Stimulated activated CD4-positive, alpha-beta T cell treated with anti-CD3 and anti-CD28 coated beads, Interleukin-12 subunit alpha, Interleukin-12 subunit beta, amount 100 ng/mL, for 24 hours (primary cell): ENCODE results near the gene TANGO6.
"Not testable (repeated sequence)": the region's sequence is repeated elsewhere in the genome, so short reads cannot be mapped to it uniquely, and the experiment has no call there.

Experiments used
- DNase-seq, 2 experiments: peaks; one replicate each; pipeline ENCODE4 v3.0.0-alpha.2; 2020; ENCODE audit warnings: low read depth in 2 of 2

The TANGO6 gene

DNA sequence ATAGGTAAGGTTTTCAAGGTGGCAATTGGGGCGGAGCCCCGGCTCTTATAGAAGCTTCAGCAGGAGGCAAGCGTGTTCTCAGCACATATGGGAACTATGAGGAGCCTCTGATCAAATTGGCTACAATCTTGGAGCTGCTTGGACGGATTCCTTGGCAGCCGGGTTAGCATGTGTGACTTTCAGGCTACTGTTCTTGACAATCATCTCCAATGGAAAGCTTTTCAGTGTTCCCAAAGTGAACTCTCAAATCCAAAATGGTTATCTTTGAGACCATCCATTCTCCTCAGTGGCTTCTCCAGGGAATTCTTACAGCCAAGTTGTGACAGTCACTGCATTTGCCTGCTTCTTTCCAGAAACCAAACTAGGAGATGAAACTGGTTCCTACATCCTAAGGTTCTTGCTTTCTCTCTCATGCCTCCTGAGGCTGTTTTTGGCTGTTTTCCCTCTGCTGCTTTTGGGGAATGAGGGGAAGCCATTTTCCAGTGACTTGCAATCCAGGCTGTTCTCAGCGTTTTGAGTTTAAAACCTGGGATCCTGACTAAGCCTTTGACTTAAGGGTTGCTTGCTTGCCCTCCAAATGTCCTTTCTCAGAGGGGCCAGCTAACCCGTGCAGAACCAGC lies 273.0 kb downstream of the TANGO6 start:
- DNase-seq = no peak

DNA sequence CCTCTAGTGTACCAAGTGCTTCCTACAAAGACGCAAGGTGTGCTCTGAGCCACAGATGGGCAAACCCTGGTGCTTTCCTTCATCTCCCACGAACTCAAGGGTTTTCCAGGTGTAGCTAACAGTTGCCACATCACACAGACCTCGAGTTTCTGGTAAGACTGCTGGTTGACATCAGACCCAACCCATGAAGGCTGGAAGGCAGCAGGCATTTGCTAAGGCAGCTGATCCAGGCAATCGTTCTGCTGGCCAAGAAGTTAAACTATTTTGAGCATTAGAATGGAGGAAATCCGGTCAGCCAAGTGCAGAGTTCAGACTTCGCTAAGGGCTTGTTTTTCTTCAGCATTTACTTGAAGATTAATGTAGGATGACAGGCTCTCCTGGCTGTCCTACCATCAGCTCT lies 273.6 kb downstream of the TANGO6 start:
- no peak for DNase-seq

DNA sequence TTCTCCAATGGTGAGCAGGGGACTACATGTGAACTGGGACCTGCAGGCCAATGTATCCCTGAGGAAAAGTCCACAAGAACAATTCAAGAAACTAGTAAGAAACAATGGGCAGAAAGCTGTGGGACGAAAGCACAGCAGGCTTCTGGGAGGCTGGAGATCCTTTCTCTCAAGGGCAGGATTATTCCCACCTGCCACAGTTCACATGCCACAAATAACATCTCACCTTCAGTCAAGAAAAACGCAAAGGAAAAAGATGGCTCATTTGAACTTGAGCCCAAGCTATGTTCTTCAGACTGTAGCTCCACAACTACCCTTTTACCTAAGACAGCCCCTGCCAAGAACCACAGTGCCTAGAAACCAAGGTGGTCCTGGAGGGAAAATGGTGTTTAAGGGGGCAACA lies 275.1 kb downstream of the TANGO6 start:
- no peak for DNase-seq

DNA sequence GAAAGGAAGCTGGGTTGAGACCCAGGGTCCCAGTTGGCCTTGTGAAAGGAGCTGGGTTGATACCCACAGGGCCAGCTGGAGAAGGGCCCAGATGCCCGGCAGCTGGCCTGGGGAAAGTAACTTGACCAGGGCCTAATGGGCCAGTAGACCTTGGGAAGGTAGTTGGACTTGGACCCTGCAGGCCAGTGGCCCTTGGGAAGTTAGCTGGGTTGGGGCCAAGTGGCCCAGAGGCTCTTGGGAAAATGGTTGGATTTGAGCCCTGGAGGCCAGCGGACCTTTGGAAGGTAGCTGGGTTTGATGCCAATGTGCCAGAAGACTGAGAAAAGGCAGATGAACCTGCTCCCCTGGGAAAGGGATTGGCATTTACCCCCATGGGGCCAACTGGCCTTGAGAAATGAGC lies 275.7 kb downstream of the TANGO6 start:
- no peak for DNase-seq

DNA sequence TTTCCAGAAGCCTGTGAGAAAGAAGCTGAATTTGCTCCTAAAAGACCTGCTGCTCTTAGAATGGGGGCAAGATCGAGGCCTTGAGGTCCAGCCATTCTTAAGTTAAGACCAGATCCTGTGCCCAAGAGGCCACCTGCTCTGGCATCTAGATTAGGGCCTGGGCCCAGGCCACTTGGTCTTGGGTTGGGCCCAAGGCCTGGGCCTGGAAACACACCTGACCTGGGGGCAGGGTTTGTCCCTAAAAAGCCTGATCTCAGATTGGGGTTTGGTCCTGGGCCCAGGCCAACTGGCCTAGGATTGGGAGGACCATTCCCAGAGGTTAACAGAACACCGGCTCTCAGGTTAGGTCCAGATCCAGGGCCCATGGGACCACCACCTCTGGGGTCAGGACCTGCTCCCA lies 276.2 kb downstream of the TANGO6 start:
- no peak for DNase-seq

DNA sequence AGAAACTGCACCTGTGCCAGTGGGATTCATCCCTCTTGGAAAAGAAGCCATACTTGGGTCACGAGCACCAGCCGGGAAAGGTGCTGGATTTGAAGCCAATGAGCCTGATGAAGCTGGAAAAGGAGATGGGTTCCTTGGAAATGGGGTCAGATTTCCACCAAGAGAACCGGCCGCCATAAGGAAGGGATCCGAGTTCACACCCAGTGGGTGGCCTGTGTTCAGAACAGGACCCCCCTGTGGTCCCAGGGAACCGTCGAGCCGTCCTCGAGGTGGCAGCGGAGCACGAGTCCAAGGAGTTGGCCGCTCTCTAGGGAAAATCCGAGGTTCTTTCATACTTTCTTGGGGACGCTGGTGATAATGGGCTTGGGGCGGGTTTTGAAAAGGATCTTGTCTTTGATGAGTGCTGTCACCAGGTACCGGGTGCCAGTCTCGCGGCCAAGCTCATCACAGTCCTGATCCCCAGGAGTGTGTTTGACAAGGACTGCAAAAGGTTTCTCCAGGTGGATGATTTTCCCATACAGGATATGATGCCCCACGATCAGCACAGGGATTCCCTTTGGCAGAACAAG lies 276.8 kb downstream of the TANGO6 start:
- DNase-seq = no peak

DNA sequence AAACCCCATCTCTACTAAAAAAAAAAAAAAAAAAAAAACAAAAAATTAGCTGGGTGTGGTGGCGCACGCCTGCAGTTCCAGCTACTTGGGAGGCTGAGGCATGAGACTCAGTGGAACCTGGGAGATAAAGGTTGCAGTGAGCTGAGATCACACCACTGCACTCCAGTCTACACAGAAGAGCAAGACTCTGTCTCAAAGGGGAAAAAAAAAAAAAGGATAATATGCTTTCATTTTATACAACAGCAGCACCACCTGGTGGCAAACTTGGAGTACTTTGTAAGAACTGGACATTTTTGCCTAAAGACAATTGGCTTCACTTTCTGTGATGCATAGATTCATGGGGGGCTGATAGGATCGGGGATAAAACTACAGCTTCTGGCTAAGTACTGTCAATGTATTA lies 280.6 kb downstream of the TANGO6 start:
- DNase-seq = peak in 1 of 2 experiments; percentile 46

DNA sequence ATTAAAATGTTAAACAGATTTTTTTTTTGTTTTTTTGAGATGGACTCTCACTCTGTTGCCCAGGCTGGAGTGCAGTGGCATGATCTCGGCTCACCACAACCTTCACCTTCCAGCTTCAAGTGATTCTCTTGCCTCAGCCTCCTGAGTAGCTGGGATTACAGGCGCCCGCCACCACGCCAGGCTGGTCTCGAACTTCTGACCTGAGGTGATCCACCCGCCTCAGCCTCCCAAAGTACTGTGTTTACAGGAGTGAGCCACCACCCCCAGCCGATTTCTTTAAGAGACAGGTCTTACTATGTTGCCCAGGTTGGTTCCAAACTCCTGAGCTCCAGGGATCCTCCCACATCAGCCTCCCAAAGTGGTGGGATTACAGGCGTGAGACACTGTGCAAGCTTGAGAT lies 281.1 kb downstream of the TANGO6 start:
- DNase-seq = not testable (repeated sequence)

DNA sequence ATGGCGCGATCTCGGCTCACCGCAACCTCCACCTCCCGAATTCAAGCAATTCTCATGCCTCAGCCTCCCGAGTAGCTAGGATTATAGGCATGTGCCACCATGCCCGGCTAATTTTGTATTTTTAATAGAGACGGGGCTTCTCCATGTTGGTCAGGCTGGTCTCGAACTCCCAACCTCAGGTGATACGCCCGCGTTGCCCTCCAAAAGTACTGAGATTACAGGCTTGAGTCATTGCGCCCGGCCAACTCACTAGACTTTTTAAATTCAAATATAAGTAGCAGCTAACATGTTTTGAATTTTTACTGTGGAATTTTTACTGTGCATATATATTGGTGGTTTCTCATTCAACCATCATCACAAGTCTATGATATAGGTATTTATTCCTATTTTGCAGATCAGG lies 281.6 kb downstream of the TANGO6 start:
- not testable (repeated sequence) for DNase-seq

DNA sequence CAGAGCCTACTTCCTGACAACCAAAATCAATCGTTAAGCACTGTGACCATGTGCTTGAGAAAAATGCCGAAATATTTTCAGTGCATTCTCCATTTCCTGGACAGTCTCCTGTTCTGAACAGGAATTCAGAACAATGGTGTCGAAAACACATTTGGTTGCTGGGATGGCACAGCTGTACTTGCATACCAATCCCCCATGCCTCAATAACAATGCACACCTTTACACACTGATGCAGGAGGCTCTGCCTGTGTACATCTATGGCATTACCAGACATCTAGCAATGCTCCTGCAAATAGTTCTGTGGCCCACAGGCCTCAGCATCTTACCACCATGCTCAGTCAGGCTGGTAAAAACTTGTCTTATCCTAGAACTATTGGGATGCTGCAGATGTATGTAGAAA lies 282.9 kb downstream of the TANGO6 start:
- no peak for DNase-seq

DNA sequence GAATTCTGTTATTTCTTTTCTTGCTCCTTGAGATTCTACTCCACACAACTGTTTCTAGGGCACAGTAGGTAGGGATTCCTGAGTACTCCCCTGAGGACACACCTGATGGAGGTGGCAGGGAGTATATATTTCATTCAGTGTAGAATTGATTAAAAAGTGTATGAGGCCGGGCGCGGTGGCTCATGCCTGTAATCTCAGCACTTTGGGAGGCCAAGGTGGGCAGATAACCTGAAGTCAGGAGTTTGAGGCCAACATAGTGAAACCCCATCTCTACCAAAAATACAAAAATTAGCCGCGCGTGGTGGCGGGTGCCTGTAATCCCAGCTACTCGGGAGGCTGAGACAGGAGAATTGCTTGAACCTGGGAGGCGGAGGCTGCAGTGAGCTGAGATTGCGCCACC lies 283.5 kb downstream of the TANGO6 start:
- DNase-seq = not testable (repeated sequence)

DNA sequence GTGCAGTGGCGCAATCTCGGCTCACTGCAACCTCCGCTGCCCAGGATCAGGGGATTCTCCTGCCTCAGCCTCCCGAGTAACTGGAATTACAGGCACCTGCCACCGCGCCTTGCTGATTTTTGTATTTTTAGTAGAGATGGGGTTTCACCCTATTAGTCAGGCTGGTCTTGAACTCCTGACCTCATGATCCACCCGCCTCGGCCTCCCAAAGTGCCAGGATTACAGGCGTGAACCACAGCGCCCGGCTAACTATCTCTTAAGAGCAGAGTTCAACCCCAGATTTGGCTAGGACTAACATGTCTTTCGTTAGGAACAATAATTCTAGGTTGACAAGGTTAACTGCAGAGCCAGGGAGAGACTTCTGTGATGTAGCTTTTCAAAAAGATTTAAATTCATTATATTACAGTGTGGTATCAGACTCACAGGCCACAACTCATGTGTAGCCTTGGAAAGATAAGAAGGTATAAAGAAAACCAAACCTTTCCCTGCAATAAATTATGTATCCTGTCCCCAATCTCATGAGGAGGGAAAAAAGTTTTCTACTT lies 284.7 kb downstream of the TANGO6 start:
- no peak for DNase-seq

DNA sequence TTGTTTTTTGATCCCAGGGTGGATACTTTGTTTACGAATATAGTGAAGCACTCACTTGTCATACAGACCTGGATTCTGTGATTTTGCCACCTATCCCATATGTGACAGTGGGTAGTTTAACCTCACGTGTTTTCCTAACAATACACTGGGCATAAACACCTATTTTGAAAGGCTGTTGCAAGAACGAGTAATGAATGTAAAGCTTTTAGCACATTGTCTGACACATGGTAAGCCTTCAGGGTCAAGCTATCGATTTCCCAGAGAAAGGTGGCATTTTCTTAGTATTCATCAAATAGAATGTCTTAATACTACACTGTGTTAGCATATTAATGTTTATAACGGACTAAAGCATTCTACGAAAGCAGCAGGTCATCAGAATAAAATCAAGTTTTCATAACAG lies 287.1 kb downstream of the TANGO6 start:
- no peak for DNase-seq

DNA sequence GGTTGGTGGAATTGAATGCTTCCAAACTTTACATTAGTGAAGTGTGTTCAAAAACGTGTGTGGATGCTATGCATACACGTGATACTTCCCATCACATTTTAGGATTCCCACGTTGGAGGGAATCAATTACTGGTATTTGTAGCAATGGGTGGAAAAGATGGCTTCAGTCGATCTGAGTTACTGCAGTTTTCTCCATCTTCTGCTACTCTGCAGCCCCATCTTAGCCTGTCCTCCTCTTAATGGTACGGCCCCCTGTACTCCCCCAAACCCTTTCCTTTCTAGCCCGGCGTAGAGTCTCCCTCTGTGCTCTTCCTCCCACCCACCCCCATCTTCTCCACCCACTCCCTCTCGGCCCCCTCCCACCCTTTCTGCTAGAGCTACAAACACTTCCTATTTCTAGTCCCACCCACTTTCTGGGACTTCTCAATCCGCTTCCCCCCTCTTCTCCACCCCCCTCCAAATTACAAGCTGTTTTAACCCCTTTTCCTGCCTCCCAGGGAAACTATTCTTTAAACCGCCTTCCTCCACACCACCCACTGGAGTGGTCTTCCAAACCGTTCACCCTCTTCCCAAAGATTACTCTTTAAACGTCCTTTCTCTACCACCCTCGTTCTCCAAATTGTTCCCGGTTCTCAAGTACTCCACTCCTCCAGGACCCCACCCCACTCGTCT lies 288.0 kb downstream of the TANGO6 start:
- DNase-seq = no peak

DNA sequence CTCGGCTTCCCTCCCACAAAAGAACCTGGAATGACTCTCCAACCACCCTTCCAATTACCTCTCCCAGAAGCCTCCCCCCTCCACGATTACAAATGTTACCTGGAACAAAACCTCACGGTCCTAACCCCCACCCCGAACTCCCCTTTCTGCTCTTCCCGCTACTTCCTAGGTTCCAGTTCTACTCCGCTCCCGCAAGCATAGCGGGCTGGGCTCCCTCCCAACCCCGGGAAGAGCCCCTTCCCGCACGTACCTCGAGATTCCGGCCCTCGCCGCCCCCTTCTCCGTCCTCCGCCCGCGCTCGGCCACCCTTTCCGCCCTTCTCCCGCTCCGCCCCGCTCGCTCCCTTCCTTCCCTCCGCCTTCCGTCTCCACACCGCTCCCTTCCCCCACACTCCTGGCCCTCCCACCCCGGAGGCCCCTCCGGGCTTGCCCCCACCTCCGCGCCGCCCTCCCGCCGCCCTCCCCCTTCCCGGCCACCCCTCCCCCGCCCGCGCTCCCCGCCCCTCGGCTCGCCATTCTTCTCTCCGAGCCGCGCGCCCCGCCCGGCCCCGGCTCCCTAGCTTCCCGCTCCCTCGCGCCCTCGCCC lies 288.6 kb downstream of the TANGO6 start:
- DNase-seq = peak; percentile 54 to 86

DNA sequence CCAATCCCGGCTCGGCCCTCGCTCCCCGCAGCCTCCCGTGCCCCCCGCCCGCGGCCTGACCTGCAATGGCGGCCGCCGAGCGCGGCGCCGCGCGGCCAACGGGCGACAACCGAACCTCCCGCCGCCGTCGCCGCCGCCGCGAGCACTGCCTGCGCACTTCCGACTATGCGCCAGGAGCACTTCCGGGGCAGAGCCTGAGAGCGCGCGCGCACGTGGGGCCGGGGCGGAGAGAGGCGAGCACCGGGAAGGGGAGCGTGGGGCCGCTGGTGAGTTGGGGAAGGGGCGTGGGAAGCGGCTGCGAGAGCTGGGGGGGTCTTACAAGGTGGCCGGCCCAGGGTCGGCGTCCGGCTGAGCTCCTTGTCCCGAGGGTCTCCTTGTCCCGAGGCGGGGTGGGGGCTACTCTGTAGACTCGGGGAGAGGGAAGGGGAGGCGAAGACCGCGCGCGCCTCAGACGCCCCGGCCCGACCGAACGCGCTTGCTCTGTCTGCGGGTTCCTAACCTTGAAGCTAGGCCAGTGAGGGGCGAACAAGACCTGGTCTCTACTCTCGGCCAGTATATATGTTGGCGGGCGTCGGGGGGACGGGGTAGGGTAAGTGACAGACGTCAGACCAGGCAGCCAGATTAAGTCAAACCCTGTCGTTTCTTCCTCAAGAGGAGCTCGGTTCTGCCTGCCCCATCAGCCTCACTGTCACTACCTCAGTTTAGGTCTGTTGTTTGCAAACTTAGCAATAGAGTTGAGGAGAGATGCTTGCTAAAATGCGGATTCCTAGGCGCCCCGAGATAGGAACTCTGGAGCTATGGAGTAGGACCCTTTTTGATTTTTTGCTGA lies 289.3 kb downstream of the TANGO6 start, which contains the start of the genes CHTF8 and UTP4:
CHTF8 (minus strand) TSS at position 165 of the 829 bp plus-strand sequence. CDS start 11,130 bp downstream, outside the sequence.
UTP4 (plus strand) TSS at position 226 of the 829 bp plus-strand sequence. CDS start 811 bp downstream, outside the sequence.
- peak; percentile 72 to 85 for DNase-seq

DNA sequence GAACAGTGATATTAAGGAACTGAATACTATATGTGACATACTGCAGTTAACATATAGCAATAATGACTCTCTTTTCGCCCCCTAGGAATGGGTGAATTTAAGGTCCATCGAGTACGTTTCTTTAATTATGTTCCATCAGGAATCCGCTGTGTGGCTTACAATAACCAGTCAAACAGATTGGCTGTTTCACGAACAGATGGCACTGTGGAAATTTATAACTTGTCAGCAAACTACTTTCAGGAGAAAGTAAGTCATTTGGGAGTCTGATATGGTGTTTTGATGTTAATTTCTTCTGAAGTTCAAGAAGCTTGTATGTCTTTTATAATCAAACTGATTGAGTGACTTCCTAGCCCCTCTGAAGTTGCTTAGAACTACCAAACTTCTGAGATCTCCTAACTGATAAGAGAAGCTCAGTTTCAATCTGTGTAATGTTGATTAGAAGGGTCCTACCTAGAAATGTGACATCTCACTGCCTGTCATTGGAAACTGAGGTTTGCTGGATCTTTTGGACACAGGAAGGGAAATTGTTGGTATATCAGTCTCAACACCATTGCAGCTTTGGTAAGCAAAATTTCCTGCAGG lies 290.1 kb downstream of the TANGO6 start:
- no peak for DNase-seq
